Heart right ventricle (tissue), 16 donors: ENCODE data around the gene RAB14. TPM values are rescaled to one million over a fixed set of nuclear protein-coding genes. Genes with fewer than 3 reads are reported as not detected.

Experiments
- ATAC-seq, 8 donors: fragments of 200-7000 bp; cut with Tn5 transposase; one replicate each; pipeline ENCODE4 v1.9.1; 2020; ENCODE audit warnings: mild to moderate bottlenecking in 8 of 8, moderate library complexity in 8 of 8, moderate number of reproducible peaks in 1 of 8
- DNase-seq, 2 donors: peaks; one replicate each; pipeline ENCODE4 v3.0.0-alpha.2; 2020
- H3K27ac ChIP-seq, 10 donors: fragments of 200-600 bp; sonication (generic) in 2 of 10; one replicate each; pipeline versions ENCODE4 v1.5.0 to v1.8.0; 2020 to 2022; ENCODE audit warnings: mild to moderate bottlenecking in 3 of 10
- H3K27me3 ChIP-seq, 7 donors: fragments of 200-600 bp; one replicate each; pipeline ENCODE4 v1.8.0; 2021 to 2022; ENCODE audit warnings: mild to moderate bottlenecking in 2 of 7
- H3K36me3 ChIP-seq, 9 donors: fragments of 200-600 bp; sonication (generic) in 1 of 9; one replicate each; pipeline versions ENCODE4 v1.5.0 to v1.8.0; 2020 to 2022; ENCODE audit warnings: mild to moderate bottlenecking in 2 of 9
- H3K4me1 ChIP-seq, 9 donors: fragments of 200-600 bp; sonication (generic) in 1 of 9; one replicate each; pipeline versions ENCODE4 v1.5.0 to v1.8.0; 2020 to 2022; ENCODE audit warnings: mild to moderate bottlenecking in 4 of 9
- H3K4me3 ChIP-seq, 10 donors: fragments of 200-600 bp; sonication (generic) in 2 of 10; one replicate each; pipeline versions ENCODE4 v1.5.0 to v1.8.0; 2020 to 2022; ENCODE audit warnings: mild to moderate bottlenecking in 7 of 10, moderate library complexity in 2 of 10
- H3K9me3 ChIP-seq, 11 donors: fragments of 200-600 bp in 10 of 11; sonication (generic) in 2 of 11; one replicate each; pipeline versions ENCODE4 v1.5.0 to v1.8.0; 2013 to 2022; ENCODE audit warnings: mild to moderate bottlenecking in 2 of 11, control low read depth in 1 of 11, moderate library complexity in 1 of 11
- WGBS, 2 donors: extraction: QIAGEN DNeasy Blood & Tissue Kit; methylation state at CpG; one replicate each; pipeline ENCODE4 v1.1.7; 2013; ENCODE audit warnings: inconsistent platforms in 1 of 2; 5-methylcytosine and 5-hydroxymethylcytosine counted together
- intact Hi-C, 10 donors: fragments of 100-400 bp; cut with DNase I; formaldehyde crosslinking; loops; one replicate each; pipeline versions ENCODE4 v1.11.1 to v1.14.2; 2022
- polyA plus RNA-seq, 2 donors: library from polyadenylated mRNA; stranded (reverse); fragments of 200-250 nt; gene quantifications; one replicate each; pipeline ENCODE4 v1.2.3, GENCODE V29; 2013
- total RNA-seq, 10 donors: library from RNA; stranded (reverse); fragmentation: NEBNext Ultra II Directional in 3 of 10; extraction: Animal tissue kit (Norgen Biotek cat#: 25700) in 3 of 10; gene quantifications; one replicate each; pipeline versions ENCODE4 v1.2.1 to v1.2.4, GENCODE V29; 2021 to 2023
- TF ChIP-seq, protein P1 (sequence below), 9 donors: fragments of 200-600 bp; sonication (generic) in 2 of 9; IDR thresholded peaks; one replicate each; pipeline versions ENCODE4 v1.5.0 to v1.8.0; 2021 to 2022; ENCODE audit warnings: antibody characterized with exemption in 9 of 9, mild to moderate bottlenecking in 5 of 9, moderate library complexity in 1 of 9
- donor health status: Arrhythmogenic right ventricular cardiomyopathy.
- donor health status: ischemic (EF 13 %, LVEDD 7.1; RV severe dilation, severe dysfunction).
- donor health status: healthy with polysubstance abuse.
- donor health status: DM: no; HTN: yes; CAD: no.
- donor health status: DM: no; HTN: no; CAD: no.
- donor health status: ischemic (EF 25% LVEDD 6.9; RV normal size, moderate dysfunction).
- donor health status: ischemic (EF 25% LVEDD 5.7; RV mildly dilated, moderate dysfunction).
- donor health status: healthy.
- donor health status: DM: yes; HTN: yes; CAD: no.
- donor health status: Ischemic cardiomyopathy.
- donor health status: ischemic (EF 35%, LVEDD 5.7; RV mildly dilated, moderate dysfunction).
- donor health status: nonischemic (EF 11% LVEDD 7.7; RV severe dilation, severe dysfunction).
- donor health status: DM: yes; HTN: yes; CAD: no.
- donor health status: PGD.
- donor health status: ischemic (EF 29% LVEDD 5.4; RV normal size, mild dysfunction).
- donor health status: nonischemic (EF 23%, LVEDD 6.1; RV moderate dilation, normal function).

The RAB14 gene
- total and polyA plus RNA-seq, 12 donors = 17.6 to 60.7 (median 51.5) TPM

DNA sequence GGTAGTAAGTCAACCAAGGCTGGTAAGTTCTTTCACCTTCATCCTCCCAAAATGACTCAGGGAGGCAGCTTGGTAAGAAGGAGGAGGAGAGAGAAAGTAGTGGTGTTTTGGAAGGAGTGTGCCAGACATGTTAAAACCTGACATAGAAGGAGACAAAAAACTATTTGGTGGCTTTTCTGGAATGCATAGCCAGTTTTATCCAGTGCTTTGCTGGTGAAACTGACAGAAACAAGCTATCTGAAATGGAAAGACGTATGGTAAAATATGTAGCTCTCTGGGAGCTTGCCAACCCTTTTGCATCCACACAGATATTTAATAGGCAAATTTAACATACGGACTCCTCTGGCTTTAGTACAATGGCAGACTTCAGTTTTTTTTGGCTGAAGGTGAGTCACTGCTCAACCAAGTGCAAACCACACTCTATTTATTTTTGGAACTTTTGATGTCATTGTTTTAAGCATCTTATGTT is 45.4 kb downstream of the RAB14 start:
- H3K36me3 ChIP-seq = peaks cover 0 to 96% (median 19%) of the 10 kb centered on the region in 9 donors
- 64 to 69% methylated on average over 2 of the region's 2 CpGs for WGBS, 2 donors

GRCh38 chr9:121154782-121155181 is 46.9 kb downstream of the RAB14 start:
- peaks cover 0 to 92% (median 14%) of the 10 kb centered on the region in 9 donors for H3K36me3 ChIP-seq
- H3K4me3 ChIP-seq = no peak overlapping the region
- 95% methylated on average over 6 of the region's 6 CpGs for WGBS, 2 donors
- ATAC-seq (no peak), DNase-seq (no peak)
- H3K27me3 ChIP-seq = no peaks in the 10 kb centered on the region
- TF ChIP-seq, protein P1, sequence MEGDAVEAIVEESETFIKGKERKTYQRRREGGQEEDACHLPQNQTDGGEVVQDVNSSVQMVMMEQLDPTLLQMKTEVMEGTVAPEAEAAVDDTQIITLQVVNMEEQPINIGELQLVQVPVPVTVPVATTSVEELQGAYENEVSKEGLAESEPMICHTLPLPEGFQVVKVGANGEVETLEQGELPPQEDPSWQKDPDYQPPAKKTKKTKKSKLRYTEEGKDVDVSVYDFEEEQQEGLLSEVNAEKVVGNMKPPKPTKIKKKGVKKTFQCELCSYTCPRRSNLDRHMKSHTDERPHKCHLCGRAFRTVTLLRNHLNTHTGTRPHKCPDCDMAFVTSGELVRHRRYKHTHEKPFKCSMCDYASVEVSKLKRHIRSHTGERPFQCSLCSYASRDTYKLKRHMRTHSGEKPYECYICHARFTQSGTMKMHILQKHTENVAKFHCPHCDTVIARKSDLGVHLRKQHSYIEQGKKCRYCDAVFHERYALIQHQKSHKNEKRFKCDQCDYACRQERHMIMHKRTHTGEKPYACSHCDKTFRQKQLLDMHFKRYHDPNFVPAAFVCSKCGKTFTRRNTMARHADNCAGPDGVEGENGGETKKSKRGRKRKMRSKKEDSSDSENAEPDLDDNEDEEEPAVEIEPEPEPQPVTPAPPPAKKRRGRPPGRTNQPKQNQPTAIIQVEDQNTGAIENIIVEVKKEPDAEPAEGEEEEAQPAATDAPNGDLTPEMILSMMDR (IDR thresholded peaks at IDR 0.05) = no peak
- intact Hi-C loops = no loop called here
- no peak overlapping the region for H3K27ac ChIP-seq
- H3K9me3 ChIP-seq = no peaks in the 10 kb centered on the region
- peaks cover 0 to 35% (median 0%) of the 10 kb centered on the region in 9 donors for H3K4me1 ChIP-seq

More for the DNA sequence above, 45.4 kb downstream of the RAB14 start:
- Histone ChIP-seq H3K4me3 (no peak overlapping the region), H3K27ac (peak overlapping the region in 1 of 10 donors; percentile 4), H3K27me3 (no peaks in the 10 kb centered on the region), H3K4me1 (peaks cover 0 to 41% (median 0%) of the 10 kb centered on the region in 9 donors), H3K9me3 (no peaks in the 10 kb centered on the region)
- ATAC-seq (no peak), DNase-seq (no peak)
- intact Hi-C loops = no loop called here
- TF ChIP-seq, protein P1 (IDR thresholded peaks at IDR 0.05) = no peak

- Histone ChIP-seq H3K4me1 (peaks cover 0 to 24% (median 0%) of the 10 kb centered on the region in 9 donors), H3K27ac (no peak overlapping the region), H3K27me3 (no peaks in the 10 kb centered on the region), H3K36me3 (peaks cover 0 to 92% (median 16%) of the 10 kb centered on the region in 9 donors), H3K4me3 (no peak overlapping the region), H3K9me3 (no peaks in the 10 kb centered on the region)
- TF ChIP-seq, protein P1 (IDR thresholded peaks at IDR 0.05) = no peak
- ATAC-seq (no peak), DNase-seq (no peak)
- intact Hi-C loops = no loop called here
- WGBS, 2 donors = 86 to 91% methylated on average over 1 of the region's 1 CpG
Measured at GRCh38 chr9:121153642-121154041, 48.0 kb downstream of the RAB14 start.

- TF ChIP-seq, protein P1 (IDR thresholded peaks at IDR 0.05) = no peak
- Histone ChIP-seq H3K9me3 (no peaks in the 10 kb centered on the region), H3K4me1 (peaks cover 0 to 14% (median 0%) of the 10 kb centered on the region in 9 donors), H3K4me3 (no peak overlapping the region), H3K27ac (no peak overlapping the region), H3K27me3 (no peaks in the 10 kb centered on the region), H3K36me3 (peaks cover 0 to 92% (median 29%) of the 10 kb centered on the region in 9 donors)
- peak in 1 of 8 donors; percentile 27 for ATAC-seq
- DNase-seq = no peak
- intact Hi-C loops = no loop called here
- 66 to 67% methylated on average over 2 of the region's 2 CpGs for WGBS, 2 donors
Measured at GRCh38 chr9:121150188-121150587, 51.5 kb downstream of the RAB14 start.
